Stomach (tissue), 4 donors: Measurements from ENCODE around the gene PIN4.

Experiments
- CTCF ChIP-seq, 7 experiments: fragments of 450-650 bp in 4 of 7; fragments of 200-600 bp in 3 of 7; sonication (generic) in 3 of 7; IDR thresholded peaks; one replicate each; pipeline ENCODE4 v1.5.1; 2016 to 2019; ENCODE audit warnings: antibody characterized with exemption in 7 of 7, control low read depth in 2 of 7, mild to moderate bottlenecking in 1 of 7
- POLR2A ChIP-seq, 4 donors: fragments of 450-650 bp; IDR thresholded peaks; one replicate each; pipeline ENCODE4 v1.6.1; 2016; ENCODE audit warnings: antibody characterized with exemption in 4 of 4, control low read depth in 2 of 4, mild to moderate bottlenecking in 1 of 4, moderate library complexity in 1 of 4
- POLR2AphosphoS5 ChIP-seq, 3 donors: sonication (generic); formaldehyde crosslinking; IDR thresholded peaks; one replicate each; pipeline ENCODE4 v1.6.1; 2016; ENCODE audit warnings: antibody characterized with exemption in 3 of 3

GRCh38 chrX:72142094-72142793 is 39.3 kb upstream of the PIN4 start:
- TF ChIP-seq CTCF (IDR thresholded peaks at IDR 0.05): no peak
- no peak for TF ChIP-seq POLR2AphosphoS5 (IDR thresholded peaks at IDR 0.05)
- no peak for TF ChIP-seq POLR2A (IDR thresholded peaks at IDR 0.05)
